HG03378 (cell line): ENCODE measurements around the gene OGFOD3.

Experiments used
- ATAC-seq: cut with Tn5 transposase; IDR thresholded peaks from one replicate; pipeline ENCODE4 v1.9.1; 2021; ENCODE audit warnings: mild to moderate bottlenecking, moderate library complexity; ENCODE audit not compliant: unreplicated experiment

Gene OGFOD3

GRCh38 chr17:82408288-82408937 lies 10.0 kb downstream of the OGFOD3 start:
- ATAC-seq: no peak

DNA sequence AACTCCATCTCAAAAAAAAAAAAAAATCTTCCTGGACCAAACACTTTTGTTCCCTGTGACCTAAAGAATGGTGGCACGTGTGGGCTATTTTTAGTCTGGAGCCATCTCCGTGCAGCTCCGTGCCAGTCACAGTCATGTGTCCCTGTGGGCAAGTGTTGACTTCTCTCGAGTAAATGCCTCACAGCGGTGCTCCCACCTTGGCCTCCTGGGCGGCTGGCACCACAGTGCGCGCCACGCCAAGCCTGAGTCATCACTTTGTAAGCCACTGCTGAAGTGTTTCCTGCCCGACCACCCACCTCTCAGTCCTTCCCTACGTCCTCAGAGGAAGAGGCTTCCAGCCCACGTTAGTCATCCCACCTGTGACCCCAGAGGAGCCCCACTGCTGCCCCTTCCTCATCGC lies 11.1 kb downstream of the OGFOD3 start:
- ATAC-seq: no peak

DNA sequence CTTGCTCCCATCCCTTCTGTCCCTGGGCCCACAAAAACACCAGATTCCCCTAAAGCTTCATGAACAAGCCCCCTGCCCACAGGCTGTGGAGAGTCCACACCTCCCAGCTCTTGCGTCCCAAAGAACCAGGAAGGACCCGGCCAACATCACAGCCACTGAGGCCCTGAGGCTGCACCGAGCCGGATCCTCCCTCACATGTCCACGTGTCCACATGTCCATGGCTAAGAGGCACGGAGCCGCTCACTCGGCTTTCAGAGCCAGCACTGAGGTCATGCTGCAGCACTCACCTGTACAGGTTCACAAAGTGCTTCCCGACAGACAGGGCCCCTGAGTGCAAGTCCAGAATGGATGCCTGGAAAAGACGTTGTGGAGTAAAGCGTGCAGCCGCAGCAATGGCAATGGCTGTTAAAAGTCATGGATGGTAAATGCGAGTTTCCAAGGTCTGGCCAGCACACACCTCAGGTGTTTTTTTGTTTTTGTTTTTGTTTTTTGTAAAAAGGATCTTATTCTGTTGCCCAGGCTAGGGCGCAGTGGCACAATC lies 12.2 kb downstream of the OGFOD3 start:
- ATAC-seq: no peak

GRCh38 chr17:82405051-82405450 lies 13.3 kb downstream of the OGFOD3 start:
- ATAC-seq: no peak

DNA sequence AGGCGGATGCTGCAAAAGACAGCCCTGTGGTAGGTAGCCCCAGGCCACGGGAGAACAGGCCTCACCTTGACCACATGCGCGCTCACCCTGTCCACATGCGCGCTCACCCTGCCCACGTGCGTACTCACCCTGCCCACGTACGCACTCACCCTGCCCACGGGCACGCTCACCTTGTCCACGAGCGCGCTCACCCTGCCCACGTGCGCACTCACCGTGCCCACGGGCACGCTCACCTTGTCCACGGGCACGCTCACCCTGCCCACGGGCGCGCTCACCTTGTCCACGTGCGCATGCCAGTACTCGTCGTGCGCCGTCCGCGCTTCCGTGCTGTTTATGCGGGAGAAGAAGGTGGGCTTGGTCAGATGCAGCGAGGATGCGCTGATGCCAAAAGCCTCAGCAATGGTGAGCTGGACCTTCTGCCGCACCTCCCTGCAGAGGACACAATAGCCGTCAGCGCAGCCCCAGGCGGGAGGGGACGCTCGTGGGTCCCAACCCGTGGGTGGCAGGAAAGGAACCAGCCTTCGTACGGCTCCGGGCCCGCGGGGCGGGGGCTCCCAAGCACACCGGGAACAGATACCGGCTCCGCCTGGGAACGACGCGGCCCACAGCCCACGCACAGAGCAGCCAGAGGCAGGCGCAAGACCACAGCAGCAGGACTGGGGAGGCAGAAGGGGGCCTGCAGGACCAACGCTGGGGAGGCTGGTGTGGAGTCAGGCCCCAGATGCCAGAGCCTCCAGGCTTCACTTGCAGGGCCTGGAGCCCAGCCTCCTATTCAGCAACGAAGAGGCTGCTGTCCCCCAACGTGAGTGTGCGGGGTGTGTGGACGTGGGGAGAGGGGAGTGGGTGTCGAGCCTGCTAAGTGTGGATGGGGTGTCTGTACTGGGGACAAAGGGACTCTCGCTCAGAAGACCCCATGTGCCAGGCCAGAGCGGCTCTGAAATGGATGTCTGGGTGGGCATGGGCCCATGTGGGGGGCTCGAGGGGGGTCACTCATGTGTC lies 14.4 kb downstream of the OGFOD3 start:
- no peak for ATAC-seq

DNA sequence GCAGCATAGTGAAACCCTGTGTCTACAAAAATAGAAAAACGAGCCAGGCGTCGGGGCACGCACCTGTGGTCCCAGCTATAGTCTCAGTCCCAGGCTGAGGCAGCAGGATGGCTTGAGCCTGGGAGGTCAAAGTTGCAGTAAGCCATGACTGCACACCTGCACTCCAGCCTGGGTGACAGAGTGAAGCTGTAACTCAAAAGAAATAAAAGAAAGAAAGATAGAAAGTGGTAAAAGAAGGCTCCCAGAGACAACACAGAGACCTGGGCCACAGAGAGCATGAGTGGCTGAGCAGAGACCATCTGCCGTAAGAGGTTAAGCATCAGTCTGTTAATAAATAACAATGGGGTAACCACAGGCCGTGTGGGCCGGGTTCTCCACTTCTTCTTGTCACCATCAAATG lies 15.5 kb downstream of the OGFOD3 start:
- ATAC-seq: peak; percentile 58

DNA sequence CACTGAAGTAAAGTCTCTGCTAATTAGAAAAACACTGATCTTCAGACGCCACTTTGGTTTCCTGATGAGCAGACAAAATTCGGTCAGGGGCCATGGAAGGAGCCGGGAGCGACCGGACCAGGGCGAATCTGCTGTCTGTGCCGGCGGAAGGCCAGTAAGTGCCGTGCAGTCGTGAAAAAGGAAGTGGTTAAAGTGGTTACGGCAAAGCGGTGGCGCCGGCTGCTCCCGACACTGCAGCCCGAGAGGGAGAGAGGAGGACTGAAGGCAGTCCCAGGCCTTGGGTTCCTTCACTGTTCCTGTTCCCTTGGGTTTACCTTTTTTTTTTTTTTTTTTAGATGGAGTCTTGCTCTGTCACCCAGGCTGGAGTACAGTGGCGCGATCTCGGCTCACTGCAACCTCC lies 17.6 kb downstream of the OGFOD3 start:
- no peak for ATAC-seq

DNA sequence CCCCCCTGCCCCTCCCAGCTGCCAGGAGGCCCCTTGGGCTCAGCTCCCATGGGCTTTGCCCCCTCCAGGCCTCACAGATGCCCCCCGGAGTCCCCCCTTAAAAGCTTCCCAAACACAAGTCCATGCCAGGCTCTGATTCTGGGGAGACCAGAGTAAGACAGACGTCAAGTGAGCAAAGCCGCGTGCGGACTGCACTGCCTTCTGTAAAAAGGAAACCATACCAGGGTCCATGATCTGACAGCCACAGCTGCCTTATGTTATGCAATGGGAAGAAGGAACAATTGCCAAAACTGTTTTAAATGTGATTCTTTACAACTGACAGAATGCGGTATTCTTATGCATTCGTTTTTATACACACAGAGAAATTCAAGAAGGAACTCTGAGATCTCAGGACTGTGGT lies 18.2 kb downstream of the OGFOD3 start:
- ATAC-seq: no peak

- no peak for ATAC-seq
Observed at GRCh38 chr17:82399601-82400101, 18.7 kb downstream of the OGFOD3 start.

- ATAC-seq: no peak
Observed at GRCh38 chr17:82399041-82399441, 19.3 kb downstream of the OGFOD3 start.

DNA sequence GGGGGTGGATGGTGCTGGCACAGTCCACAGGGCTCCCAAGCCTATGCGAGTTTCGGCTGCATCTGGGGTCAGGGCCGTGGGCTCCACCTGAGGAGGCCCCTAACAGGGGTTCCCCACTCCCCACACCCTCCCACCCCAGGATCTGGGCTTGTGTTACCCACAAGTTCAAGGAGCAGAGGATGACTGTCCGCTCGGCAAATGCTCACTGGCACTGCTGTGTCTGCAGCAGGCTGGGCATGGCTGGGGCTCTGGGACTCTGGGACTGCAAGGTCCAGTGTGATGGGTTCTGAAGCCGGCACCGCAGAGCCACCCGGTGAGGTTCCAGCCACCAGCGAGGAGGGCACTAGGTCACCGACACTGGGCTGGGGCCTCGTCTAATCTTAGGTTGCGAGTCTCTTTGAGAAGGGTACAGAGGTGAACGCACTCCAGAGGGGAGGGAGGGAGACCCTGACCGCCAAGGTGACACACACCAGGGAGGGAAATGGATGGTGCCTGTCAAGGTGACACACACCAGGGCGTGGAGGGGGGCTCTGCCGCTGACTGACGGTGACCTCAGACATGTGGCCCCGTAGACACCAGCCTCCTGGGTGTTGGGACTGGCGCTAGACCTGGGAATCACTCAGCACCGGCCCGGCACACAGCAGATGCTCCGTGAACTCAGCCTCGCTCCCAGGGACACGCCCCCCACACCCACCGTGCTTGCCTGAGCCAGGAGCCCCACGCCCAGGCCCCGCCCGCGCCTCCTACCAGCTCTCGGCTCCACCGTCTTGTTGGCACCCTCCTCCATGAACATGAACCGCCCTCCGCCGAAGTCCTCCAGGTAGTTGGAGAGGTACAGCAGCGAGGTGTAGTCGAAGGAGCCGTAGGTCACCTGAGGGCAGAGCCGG lies 20.7 kb downstream of the OGFOD3 start:
- ATAC-seq: no peak

DNA sequence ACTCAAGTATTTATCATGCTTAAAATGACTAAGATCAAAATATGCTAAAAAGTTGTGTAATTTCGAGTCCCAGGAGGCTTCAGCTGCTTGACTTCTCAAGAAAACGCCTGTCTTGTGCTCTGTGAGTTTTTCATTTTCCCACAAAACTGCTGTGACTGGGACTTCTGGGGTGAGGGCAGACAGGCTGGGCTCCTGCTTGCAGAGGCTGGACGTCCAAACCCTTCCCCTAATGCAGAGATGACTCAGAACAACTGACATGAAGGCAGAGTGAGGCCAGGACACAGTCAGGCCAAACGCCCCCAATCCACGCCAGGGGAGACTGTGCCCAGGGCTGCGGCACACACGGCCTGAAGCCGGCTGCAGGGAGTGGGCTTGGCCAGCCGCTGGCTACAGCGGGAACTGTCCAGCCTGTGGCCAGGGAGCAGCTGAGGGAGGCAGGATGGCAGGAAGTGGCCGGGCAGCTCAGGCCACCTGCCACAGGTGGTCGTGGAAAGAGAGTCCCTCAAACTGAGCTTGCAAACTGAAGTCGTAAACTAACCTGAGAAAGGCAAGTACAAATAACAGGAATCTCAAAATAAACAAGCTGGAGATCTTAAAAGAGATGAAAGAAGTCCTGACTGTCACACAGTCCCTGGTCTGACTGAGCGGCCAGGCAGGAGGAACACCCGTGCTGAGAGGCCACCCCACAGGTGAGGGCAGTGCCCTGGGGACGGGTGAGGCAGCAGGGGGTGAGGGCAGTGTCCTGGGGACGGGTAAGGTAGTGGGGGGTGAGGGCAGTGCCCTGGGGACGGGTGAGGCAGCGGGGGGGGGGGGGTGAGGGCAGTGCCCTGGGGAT lies 21.6 kb downstream of the OGFOD3 start:
- ATAC-seq: no peak

GRCh38 chr17:82394278-82394677 lies 24.1 kb downstream of the OGFOD3 start:
- no peak for ATAC-seq

- ATAC-seq: no peak
Observed at GRCh38 chr17:82392941-82393340, 25.4 kb downstream of the OGFOD3 start.

- no peak for ATAC-seq
Observed at GRCh38 chr17:82392209-82392920, 26.0 kb downstream of the OGFOD3 start.

DNA sequence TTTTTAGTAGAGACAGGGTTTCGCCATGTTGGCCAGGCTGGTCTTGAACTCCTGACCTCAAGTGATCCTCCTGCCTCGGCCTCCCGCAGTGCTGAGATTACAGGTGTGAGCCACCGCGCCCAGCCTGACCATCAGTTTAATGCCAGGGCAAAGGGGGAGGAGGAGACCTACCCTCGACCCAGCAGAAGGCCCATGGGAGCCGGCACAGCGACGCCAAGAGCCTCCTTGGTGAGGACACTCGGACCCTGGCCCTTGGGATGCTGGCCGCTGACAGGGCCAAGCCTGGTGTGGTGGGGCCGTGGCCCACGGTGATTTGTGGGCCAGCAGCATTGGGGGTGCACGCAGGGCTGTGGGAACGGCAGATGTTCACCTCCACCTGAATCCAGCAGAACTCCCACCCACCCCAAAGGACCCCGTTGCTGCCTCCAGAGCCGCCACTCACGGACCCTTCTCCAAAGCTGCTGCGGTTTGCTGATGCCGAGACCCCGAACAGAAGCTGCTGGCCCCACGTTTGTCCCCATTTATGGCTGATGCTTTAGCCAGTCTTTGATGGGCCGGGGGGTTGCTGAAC lies 26.8 kb downstream of the OGFOD3 start:
- no peak for ATAC-seq

- no peak for ATAC-seq
Observed at GRCh38 chr17:82390860-82391435, 27.4 kb downstream of the OGFOD3 start.
